MG63 (cell line): ENCODE data around the gene APC2. TPM values are rescaled to one million over a fixed set of nuclear protein-coding genes. Genes with fewer than 3 reads are reported as not detected.

Experiments
- DNase-seq: peaks from one replicate; pipeline ENCODE4 v3.0.0-alpha.2; 2020
- H3K27me3 ChIP-seq: fragments of 250-450 bp; sonication (Bioruptor Pico); 2 replicates; pipeline ENCODE4 v1.5.1; 2020; ENCODE audit warnings: mild to moderate bottlenecking, moderate library complexity
- H3K36me3 ChIP-seq: fragments of 250-450 bp; sonication (Bioruptor Pico); 2 replicates; pipeline ENCODE4 v1.5.1; 2020; ENCODE audit warnings: mild to moderate bottlenecking, moderate library complexity
- H3K4me3 ChIP-seq: fragments of 250-450 bp; sonication (Bioruptor Pico); 2 replicates; pipeline ENCODE4 v1.5.1; 2020; ENCODE audit warnings: mild to moderate bottlenecking, moderate library complexity
- H3K9me3 ChIP-seq: fragments of 250-450 bp; sonication (Bioruptor Pico); 2 replicates; pipeline ENCODE4 v1.5.1; 2020; ENCODE audit warnings: mild to moderate bottlenecking, moderate library complexity
- total RNA-seq: library from RNA; depleted of rRNA; stranded (reverse); fragments of >200 nt; shearing (Covaris generic); gene quantifications from 2 replicates; pipeline ENCODE4 v1.2.3, GENCODE V29; 2014; ENCODE audit warnings: low replicate concordance

Gene APC2
- total RNA-seq, 1 experiment from 2014 or later: 2.0 TPM

DNA sequence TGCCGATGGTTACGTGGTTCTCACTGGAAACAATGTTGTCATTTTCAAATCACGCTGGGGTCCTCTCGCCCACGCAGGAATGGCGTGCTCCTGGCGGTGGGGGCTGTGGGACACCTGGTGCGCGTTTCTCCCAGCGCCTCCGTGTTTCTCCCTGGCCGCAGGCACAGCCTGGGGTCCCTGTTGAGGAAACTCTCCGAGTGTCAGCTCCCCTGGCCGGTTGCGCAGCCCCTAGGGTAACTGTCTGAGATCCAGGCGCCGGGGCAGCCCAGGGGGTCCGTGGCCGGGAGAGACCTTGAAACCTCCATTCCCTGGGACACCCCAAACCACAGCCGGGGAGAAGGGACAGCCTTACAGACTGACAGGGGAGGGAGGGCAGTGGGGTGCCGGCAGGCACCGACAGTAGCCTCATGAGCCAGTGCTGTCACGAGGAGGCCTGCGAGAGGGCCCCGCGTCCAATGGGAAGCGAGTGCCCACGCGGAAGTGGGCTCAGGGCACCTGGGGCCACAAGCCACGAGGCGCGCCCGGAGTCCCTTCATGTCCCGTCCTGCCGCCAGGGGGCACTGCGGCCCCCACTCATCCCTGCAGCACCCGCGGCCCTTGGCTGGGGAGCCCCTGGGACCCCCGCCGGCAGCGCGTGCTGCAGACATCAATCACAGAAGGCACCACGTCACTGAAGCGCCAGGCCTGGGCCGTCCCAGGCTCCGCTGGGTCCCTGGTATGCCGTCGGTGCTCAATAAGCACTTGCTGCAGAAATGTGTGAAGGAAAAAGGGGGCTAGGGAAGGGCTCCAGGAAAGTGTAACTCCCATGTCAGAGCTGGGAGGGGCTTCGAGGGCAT lies 53.4 kb downstream of the APC2 start:
- DNase-seq: peak; percentile 38
- H3K36me3 ChIP-seq: no peaks in the 10 kb centered on the region
- H3K27me3 ChIP-seq: peaks cover 4% of the 10 kb centered on the region; the same call in 1 of the 2 replicates
- no peaks in the 10 kb centered on the region for H3K9me3 ChIP-seq
- H3K4me3 ChIP-seq: no peak overlapping the region

DNA sequence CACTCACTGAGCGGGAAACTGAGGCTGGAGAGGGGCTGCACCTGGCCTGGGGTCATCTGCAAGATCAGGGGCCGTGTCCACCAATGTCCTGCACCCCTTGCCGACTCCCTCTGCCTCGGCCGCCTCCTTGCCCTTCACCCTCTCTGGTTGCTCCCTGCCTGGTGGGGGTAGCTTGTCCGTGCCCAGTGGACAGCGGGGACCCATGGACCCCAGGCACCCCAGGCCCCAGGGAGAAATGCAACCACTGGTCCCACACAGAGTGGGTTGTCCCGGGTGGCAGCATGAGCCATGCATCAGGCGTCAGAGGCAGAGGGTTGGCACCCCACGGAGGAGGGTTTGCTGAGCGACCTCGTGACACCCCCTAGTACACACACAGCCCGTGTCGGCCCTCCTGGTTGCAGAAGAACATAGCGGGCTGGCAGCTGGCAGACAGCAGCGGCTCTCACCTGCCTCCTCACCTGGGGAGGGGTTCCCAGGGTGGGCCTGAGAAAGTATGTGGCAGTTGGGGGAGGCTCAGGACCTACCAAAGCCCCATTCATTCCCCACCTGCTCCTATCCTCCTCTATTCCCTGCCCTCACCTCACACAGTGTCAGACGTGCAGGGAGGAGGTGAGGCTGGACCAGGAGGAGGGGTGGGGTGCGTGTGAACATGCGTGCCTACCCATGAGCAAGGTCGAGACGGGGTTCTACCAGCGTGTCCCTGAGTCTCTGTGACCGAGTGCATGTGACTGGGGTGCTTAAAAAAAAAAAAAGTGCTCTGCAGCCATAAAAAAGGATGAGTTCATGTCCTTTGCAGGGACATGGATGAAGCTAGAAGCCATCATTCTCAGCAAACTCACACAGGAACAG lies 54.2 kb downstream of the APC2 start:
- Histone ChIP-seq H3K9me3 (no peaks in the 10 kb centered on the region), H3K4me3 (no peak overlapping the region), H3K27me3 (peaks cover 4% of the 10 kb centered on the region; the same call in 1 of the 2 replicates), H3K36me3 (no peaks in the 10 kb centered on the region)
- no peak for DNase-seq

GRCh38 chr19:1505012-1505411 lies 55.1 kb downstream of the APC2 start:
- H3K9me3 ChIP-seq: no peaks in the 10 kb centered on the region
- H3K4me3 ChIP-seq: no peak overlapping the region

DNA sequence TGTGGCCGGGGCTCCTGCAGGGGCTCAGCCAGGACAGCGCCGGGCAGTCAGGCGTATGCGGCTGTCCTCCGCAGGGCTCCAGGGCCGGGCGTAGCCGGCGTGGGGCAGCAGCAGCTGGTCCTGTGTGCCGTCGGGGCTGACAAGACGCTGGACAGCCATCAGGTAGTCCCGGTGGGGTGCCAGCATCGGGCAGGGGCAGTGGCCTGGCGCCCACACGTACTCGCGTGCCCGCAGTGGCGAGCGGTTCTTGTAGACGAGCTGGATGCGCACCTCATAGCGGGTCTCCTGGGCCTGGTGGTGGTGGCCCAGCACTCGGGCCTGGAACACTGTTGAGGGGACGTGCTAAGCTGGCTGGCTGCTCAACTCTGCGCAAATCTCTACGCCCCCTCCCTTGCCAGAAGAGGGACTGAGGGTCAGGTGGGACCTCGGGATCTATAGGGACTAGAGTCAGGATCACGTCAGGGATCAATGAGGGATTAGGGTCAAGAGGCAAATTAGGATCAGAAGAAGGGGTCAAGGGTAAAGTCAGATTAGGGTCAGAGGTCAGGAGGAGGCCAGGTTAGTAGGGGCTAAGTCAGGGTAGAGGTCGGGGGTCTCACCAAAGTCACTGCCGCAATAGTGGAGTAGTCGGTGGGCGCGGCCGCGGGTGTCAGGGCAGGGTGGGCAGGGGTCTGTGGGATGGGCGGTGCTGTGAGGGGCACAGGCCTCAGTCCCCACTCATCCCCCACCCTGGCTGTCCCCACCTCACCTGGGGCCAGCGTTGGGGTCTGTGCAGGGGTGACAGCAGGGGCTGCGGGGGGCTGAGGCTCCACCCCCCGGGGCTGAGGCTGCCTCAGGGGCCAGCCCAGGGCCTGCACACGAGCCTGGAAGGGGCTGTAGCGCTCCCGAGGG lies 56.3 kb downstream of the APC2 start:
- Histone ChIP-seq H3K4me3 (no peak overlapping the region), H3K36me3 (no peaks in the 10 kb centered on the region), H3K27me3 (peaks cover 4% of the 10 kb centered on the region; the same call in 1 of the 2 replicates), H3K9me3 (no peaks in the 10 kb centered on the region)
- no peak for DNase-seq

More at GRCh38 chr19:1505012-1505411, 55.1 kb downstream of the APC2 start:
- no peak for DNase-seq
- Histone ChIP-seq H3K27me3 (peaks cover 4% of the 10 kb centered on the region; the same call in 1 of the 2 replicates), H3K36me3 (no peaks in the 10 kb centered on the region)

DNA sequence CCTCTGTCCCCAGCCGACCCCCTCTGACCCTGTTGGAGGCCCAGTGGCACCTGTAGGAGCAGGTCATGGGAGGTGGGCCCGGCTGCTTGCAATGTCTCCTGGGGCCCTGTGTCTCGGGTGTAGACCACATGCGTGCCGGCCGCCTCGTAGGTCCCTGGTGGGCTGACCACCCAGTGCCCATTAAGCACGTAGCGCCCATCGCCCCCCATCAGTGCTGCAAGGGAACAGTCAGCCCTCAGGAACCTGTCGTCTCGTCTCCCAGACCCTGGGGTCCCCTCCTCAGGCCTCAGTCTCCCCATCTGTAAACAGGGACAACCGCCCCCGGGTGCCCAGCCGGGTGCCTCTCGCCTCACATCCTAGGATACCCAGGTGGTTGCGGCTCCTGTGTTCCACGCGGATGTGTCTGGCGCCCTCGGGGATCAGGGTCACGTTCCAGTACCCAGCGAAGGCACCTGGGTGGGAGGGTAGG lies 57.3 kb downstream of the APC2 start:
- Histone ChIP-seq H3K27me3 (peaks cover 4% of the 10 kb centered on the region; the same call in 1 of the 2 replicates), H3K36me3 (no peaks in the 10 kb centered on the region), H3K4me3 (no peak overlapping the region), H3K9me3 (no peaks in the 10 kb centered on the region)
- DNase-seq: no peak

GRCh38 chr19:1507763-1508506 lies 58.0 kb downstream of the APC2 start:
- peak; percentile 79 for DNase-seq
- Histone ChIP-seq H3K9me3 (no peaks in the 10 kb centered on the region), H3K27me3 (peaks cover 4% of the 10 kb centered on the region; the same call in 1 of the 2 replicates), H3K36me3 (no peaks in the 10 kb centered on the region), H3K4me3 (peak overlapping the region; percentile 42)

- H3K4me3 ChIP-seq: no peak overlapping the region
- no peaks in the 10 kb centered on the region for H3K9me3 ChIP-seq
- H3K27me3 ChIP-seq: no peaks in the 10 kb centered on the region
- H3K36me3 ChIP-seq: no peaks in the 10 kb centered on the region
- DNase-seq: no peak
Measured at GRCh38 chr19:1508507-1508856, 58.6 kb downstream of the APC2 start.

- DNase-seq: no peak
- Histone ChIP-seq H3K4me3 (no peak overlapping the region), H3K9me3 (no peaks in the 10 kb centered on the region), H3K27me3 (no peaks in the 10 kb centered on the region), H3K36me3 (no peaks in the 10 kb centered on the region)
Measured at GRCh38 chr19:1509602-1510441, 59.9 kb downstream of the APC2 start.

GRCh38 chr19:1510442-1510806 lies 60.5 kb downstream of the APC2 start:
- Histone ChIP-seq H3K4me3 (no peak overlapping the region), H3K9me3 (no peaks in the 10 kb centered on the region), H3K36me3 (no peaks in the 10 kb centered on the region), H3K27me3 (no peaks in the 10 kb centered on the region)
- no peak for DNase-seq

- no peak overlapping the region for H3K4me3 ChIP-seq
- no peaks in the 10 kb centered on the region for H3K9me3 ChIP-seq
- no peaks in the 10 kb centered on the region for H3K36me3 ChIP-seq
Measured at GRCh38 chr19:1510807-1511206, 60.9 kb downstream of the APC2 start.

GRCh38 chr19:1511318-1512317 lies 61.7 kb downstream of the APC2 start:
- no peak for DNase-seq

More at GRCh38 chr19:1510807-1511206, 60.9 kb downstream of the APC2 start:
- no peak for DNase-seq
- H3K27me3 ChIP-seq: no peaks in the 10 kb centered on the region

DNA sequence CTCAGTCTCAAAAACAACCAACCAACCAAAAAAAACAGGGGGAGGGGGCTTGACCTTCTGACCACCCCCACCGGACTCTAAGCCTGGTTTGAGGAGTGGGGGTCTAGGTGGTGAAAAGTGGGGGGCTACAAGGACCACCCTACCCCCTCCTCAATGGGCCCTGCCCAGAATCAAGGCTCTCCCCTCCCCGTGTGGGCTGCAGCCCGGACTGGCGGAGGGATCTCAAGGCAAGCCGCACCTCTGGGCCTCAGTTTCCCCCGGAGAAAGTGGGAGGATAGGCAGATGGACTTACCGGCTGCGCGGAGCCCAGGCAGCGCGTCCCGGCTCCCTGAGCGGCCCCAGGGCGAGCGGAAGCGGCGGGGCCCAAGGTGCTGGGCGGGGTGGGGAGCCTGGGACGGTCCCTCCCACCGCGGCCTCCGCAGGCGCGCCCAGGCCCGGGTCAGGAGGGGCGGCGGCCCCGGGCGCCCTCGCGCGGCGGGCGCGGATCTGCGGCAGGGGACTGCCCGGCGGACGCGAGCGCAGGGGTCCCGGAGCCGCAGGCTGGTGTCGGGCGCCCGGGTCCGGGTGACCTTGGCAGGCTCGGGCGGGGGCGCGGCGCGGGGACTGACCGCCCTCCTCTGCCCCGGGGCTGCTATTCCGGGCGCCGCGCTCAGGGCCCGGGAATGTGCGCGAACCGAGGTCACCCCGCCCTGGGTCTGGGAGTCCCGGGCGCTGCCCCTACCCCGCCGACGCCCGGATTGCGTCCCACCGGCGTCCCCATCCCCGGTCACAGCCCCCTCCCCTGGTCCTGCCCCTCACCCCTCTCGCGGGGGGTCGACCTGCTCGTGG lies 63.0 kb downstream of the APC2 start, which contains the start of gene ADAMTSL5:
Gene ADAMTSL5 (minus strand): TSS at position 349 of the 828 bp plus-strand sequence. CDS start 2,076 bp downstream, outside the sequence.
- no peaks in the 10 kb centered on the region for H3K27me3 ChIP-seq
- H3K4me3 ChIP-seq: peak within 1 kb of the TSS; percentile 41
- H3K9me3 ChIP-seq: no peaks in the 10 kb centered on the region
- H3K36me3 ChIP-seq: no peaks in the 10 kb centered on the region
- peak; percentile 65 for DNase-seq

More at GRCh38 chr19:1511318-1512317, 61.7 kb downstream of the APC2 start:
- Histone ChIP-seq H3K27me3 (no peaks in the 10 kb centered on the region), H3K4me3 (no peak overlapping the region), H3K9me3 (no peaks in the 10 kb centered on the region), H3K36me3 (no peaks in the 10 kb centered on the region)
